A673 (cell line): ENCODE measurements around the gene CBX8. TPM values are rescaled to one million over a fixed set of nuclear protein-coding genes. Genes with fewer than 3 reads are reported as not detected.

Experiments
- BruUV-seq: library from RNA; stranded (reverse); fragments of 400-500 nt; replicated peaks from 2 replicates; lab custom pipeline; 2021; lab: Mats Ljungman, UMichigan
- CTCF ChIA-PET: fragments of 300-600 bp; sonication (Branson Sonifier 250); formaldehyde crosslinking; loops from one replicate; lab custom pipeline; 2022; ENCODE audit warnings: antibody characterized with exemption; lab: Charles Lee
- POLR2A ChIA-PET: fragments of 300-600 bp; sonication (Branson Sonifier 250); formaldehyde crosslinking; loops from one replicate; lab custom pipeline; 2022; ENCODE audit warnings: antibody characterized with exemption; ENCODE audit not compliant: low non-redundant PET; lab: Charles Lee
- DNase-seq: peaks from one replicate; pipeline ENCODE4 v3.0.0-alpha.2; 2015; ENCODE audit warnings: low spot score
- H3K27ac ChIP-seq: fragments of 200-600 bp; sonication (generic); 2 replicates; pipeline ENCODE4 v1.5.1; 2016; ENCODE audit warnings: mixed run types, low read depth, mild to moderate bottlenecking, mixed read lengths, antibody characterized with exemption, low read length; ENCODE audit not compliant: poor library complexity, severe bottlenecking
- H3K27me3 ChIP-seq: fragments of 200-600 bp; sonication (generic); replicated peaks from 2 replicates; pipeline ENCODE4 v1.6.1; 2017; ENCODE audit warnings: mixed run types, low read depth, mild to moderate bottlenecking, mixed read lengths, antibody characterized with exemption, low read length; ENCODE audit not compliant: insufficient read depth, poor library complexity
- H3K36me3 ChIP-seq: fragments of 200-600 bp; sonication (generic); 2 replicates; pipeline ENCODE4 v1.6.1; 2016; ENCODE audit warnings: mixed run types, mild to moderate bottlenecking, mixed read lengths, antibody characterized with exemption, low read length; ENCODE audit not compliant: insufficient read depth, poor library complexity, severe bottlenecking
- H3K4me1 ChIP-seq: fragments of 200-600 bp; sonication (generic); 2 replicates; pipeline ENCODE4 v1.6.1; 2017; ENCODE audit warnings: mixed run types, mild to moderate bottlenecking, mixed read lengths, antibody characterized with exemption, low read length; ENCODE audit not compliant: insufficient read depth, poor library complexity, severe bottlenecking
- H3K4me3 ChIP-seq: fragments of 200-600 bp; sonication (generic); 2 replicates; pipeline ENCODE4 v1.5.1; 2016; ENCODE audit warnings: low read depth, mixed run types, mild to moderate bottlenecking, mixed read lengths, low read length; ENCODE audit not compliant: poor library complexity, severe bottlenecking
- H3K9me3 ChIP-seq: fragments of 200-600 bp; sonication (generic); 2 replicates; pipeline ENCODE4 v1.6.1; 2016; ENCODE audit warnings: mixed run types, low read depth, mild to moderate bottlenecking, mixed read lengths, antibody characterized with exemption, low read length; ENCODE audit not compliant: poor library complexity, severe bottlenecking
- EZH2 ChIP-seq: fragments of 200-600 bp; sonication (generic); IDR thresholded peaks from 2 replicates; pipeline ENCODE4 v1.6.1; 2017; ENCODE audit warnings: borderline replicate concordance, low read depth, mild to moderate bottlenecking, mixed read lengths, antibody characterized with exemption, low read length; ENCODE audit not compliant: poor library complexity, severe bottlenecking
- intact Hi-C: fragments of 100-400 bp; cut with micrococcal nuclease; formaldehyde crosslinking; loops from one replicate; pipeline ENCODE4 v1.10.0; 2022; ENCODE audit not compliant: unreplicated experiment
- total RNA-seq: library from RNA; stranded (reverse); gene quantifications from 2 replicates; pipeline ENCODE4 v1.2.3, GENCODE V29; 2021
- TF ChIP-seq, protein P1 (sequence below): fragments of 300-800, 200-600 bp; sonication (generic); conservative IDR thresholded peaks from 2 replicates; pipeline ENCODE4 v1.5.1; 2017; ENCODE audit warnings: low read depth, mild to moderate bottlenecking, antibody characterized with exemption, low read length, moderate library complexity, mixed read lengths

The CBX8 gene
- total RNA-seq, 1 experiment from 2014 or later = 27.0 TPM

DNA sequence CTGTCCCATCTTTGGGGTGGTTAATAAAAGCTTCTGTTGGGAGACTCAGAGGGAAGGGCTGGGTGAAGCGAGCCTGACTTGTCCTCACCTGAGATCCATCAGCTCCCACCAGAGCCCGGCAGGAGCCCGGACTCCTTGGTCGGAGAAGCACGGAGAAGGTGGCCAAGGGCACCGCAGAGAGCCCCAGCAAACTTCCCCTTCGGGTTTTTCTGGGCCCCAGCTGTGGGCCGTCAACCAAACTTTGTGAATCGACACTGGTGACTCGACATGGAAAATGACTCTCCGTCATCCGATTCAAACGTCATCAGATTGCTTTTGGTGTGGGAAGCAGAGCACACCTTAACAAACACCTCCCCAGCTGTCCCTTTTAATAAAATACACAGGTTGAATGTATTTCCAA lies 44.7 kb downstream of the CBX8 start:
- Histone ChIP-seq H3K4me1 (peaks cover 19% of the 10 kb centered on the region), H3K36me3 (no peaks in the 10 kb centered on the region), H3K9me3 (no peaks in the 10 kb centered on the region), H3K4me3 (no peak overlapping the region), H3K27ac (no peak overlapping the region), H3K27me3 (peaks cover 17% of the 10 kb centered on the region)
- no TSS peak for BruUV-seq
- intact Hi-C loops = no loop called here
- POLR2A ChIA-PET = no interaction called here
- CTCF ChIA-PET = interaction anchor here (0.5 kb wide), 1 partner anchor 9 kb away, joined by 7 read pairs; no protein-coding TSS in a partner anchor
- TF ChIP-seq, protein P1, sequence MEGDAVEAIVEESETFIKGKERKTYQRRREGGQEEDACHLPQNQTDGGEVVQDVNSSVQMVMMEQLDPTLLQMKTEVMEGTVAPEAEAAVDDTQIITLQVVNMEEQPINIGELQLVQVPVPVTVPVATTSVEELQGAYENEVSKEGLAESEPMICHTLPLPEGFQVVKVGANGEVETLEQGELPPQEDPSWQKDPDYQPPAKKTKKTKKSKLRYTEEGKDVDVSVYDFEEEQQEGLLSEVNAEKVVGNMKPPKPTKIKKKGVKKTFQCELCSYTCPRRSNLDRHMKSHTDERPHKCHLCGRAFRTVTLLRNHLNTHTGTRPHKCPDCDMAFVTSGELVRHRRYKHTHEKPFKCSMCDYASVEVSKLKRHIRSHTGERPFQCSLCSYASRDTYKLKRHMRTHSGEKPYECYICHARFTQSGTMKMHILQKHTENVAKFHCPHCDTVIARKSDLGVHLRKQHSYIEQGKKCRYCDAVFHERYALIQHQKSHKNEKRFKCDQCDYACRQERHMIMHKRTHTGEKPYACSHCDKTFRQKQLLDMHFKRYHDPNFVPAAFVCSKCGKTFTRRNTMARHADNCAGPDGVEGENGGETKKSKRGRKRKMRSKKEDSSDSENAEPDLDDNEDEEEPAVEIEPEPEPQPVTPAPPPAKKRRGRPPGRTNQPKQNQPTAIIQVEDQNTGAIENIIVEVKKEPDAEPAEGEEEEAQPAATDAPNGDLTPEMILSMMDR = no peak
- no peak for TF ChIP-seq EZH2
- DNase-seq = no peak

DNA sequence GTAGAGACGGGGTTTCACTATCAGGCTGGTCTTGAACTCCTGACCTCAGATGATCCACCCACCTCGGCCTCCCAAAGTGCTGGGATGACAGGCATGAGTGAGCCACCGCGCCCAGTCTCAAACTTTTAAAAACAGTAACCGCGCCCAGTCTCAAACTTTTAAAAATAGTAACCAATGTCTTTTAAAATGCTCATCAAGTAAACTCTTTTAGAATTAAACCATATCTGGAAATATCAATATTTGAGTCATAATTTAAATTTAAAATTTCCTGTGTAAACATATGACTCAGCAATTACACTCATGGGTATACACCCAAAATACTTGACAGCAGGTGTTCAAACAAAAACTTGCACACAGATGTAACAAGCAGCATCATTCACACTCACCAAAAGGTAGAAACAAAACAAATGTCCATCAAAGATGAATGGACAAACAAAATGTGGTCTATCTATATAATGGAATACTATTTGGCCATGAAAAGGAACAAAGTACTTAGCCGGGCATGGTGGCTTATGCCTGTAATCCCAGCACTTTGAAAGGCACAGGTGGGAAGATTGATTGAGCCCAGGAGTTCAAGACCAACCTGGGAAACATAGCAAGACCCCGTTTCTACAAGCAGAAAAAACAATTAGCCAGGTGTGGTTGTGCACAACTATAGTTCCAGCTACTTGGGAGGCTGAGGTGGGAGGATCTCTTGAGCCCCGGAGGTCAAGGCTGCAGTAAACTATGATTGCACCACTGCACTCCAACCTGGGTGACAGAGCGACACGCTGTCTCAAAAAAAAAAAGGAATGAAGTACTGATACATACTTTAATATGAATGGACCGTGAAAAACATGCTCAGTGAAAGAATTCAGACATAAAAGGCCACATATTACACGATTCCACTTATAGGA lies 46.0 kb downstream of the CBX8 start:
- DNase-seq = no peak
- Histone ChIP-seq H3K4me1 (peaks cover 25% of the 10 kb centered on the region), H3K27me3 (peaks cover 23% of the 10 kb centered on the region), H3K9me3 (no peaks in the 10 kb centered on the region), H3K36me3 (no peaks in the 10 kb centered on the region), H3K27ac (no peak overlapping the region), H3K4me3 (no peak overlapping the region)
- intact Hi-C loops = no loop called here
- BruUV-seq = no TSS peak
- CTCF ChIA-PET = no interaction called here
- TF ChIP-seq, protein P1 = no peak
- no peak for TF ChIP-seq EZH2
- POLR2A ChIA-PET = no interaction called here

DNA sequence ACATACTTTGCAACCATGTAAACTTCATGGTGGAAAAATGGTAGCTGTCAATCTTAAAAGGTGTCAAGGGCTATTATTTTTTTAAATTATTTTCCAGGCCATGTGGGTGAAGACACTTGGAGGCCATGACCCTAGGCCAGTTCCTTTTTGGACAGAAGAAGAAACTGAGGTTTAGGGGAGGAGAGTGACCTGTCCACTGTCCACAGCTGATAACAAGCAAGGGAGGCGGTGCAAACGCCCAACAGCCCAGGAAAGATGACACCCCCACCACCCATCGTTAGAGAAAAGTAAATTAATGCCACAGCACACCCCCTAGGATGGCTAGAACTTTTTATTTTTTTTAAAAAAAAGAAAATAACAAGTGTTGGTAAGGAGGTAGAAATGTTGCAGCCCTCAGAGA lies 46.9 kb downstream of the CBX8 start:
- no peaks in the 10 kb centered on the region for H3K36me3 ChIP-seq
- TF ChIP-seq, protein P1 = no peak
- no peak for TF ChIP-seq EZH2
- no peak for DNase-seq
- H3K27me3 ChIP-seq = peaks cover 23% of the 10 kb centered on the region
- no peaks in the 10 kb centered on the region for H3K9me3 ChIP-seq
- no peak overlapping the region for H3K4me3 ChIP-seq
- H3K4me1 ChIP-seq = peaks cover 25% of the 10 kb centered on the region
- intact Hi-C loops = loop anchor here (10.0 kb wide), 1 partner anchor 85 kb away; the partner anchor contains the start of gene CBX4
- BruUV-seq = no TSS peak
- H3K27ac ChIP-seq = no peak overlapping the region
- CTCF ChIA-PET = no interaction called here
- POLR2A ChIA-PET = interaction anchor here (0.6 kb wide), 1 partner anchor 386 kb away, joined by 3 read pairs; no protein-coding TSS in a partner anchor
